PC-3 (cell line): ENCODE data around the gene GIPC2. TPM values are rescaled to one million over a fixed set of nuclear protein-coding genes. Genes with fewer than 3 reads are reported as not detected.
A peak's percentile ranks its signal among the peaks of the same experiment; 100 is the strongest.

Experiments
- ATAC-seq: fragments of 200-7000 bp; cut with Tn5 transposase; 2 replicates; pipeline ENCODE4 v1.9.1; 2020; ENCODE audit warnings: mild to moderate bottlenecking, moderate library complexity
- BruUV-seq: library from RNA; stranded (reverse); fragments of 400-500 nt; replicated peaks from 2 replicates; lab custom pipeline; 2021; lab: Mats Ljungman, UMichigan
- CTCF ChIA-PET: fragments of 300-600 bp; sonication (Branson Sonifier 250); formaldehyde crosslinking; loops from one replicate; lab custom pipeline; 2022; ENCODE audit warnings: antibody characterized with exemption; lab: Charles Lee
- POLR2A ChIA-PET: fragments of 300-600 bp; sonication (Branson Sonifier 250); formaldehyde crosslinking; loops from one replicate; lab custom pipeline; 2022; ENCODE audit warnings: antibody characterized with exemption; ENCODE audit not compliant: unreplicated experiment; lab: Charles Lee
- DNase-seq: peaks from one replicate; pipeline ENCODE4 v3.0.0-alpha.2; 2015
- H2AFZ ChIP-seq: fragments of 300-600 bp; sonication (generic); 2 replicates; pipeline ENCODE4 v1.6.0; 2016; ENCODE audit warnings: antibody characterized with exemption, low read length
- H3F3A ChIP-seq: fragments of 300-600 bp; sonication (generic); one replicate; pipeline ENCODE4 v1.6.0; 2017; ENCODE audit warnings: antibody characterized with exemption, low read length, control low read depth, mild to moderate bottlenecking; ENCODE audit not compliant: unreplicated experiment
- H3K27ac ChIP-seq: fragments of 300-600 bp; sonication (generic); 2 replicates; pipeline ENCODE4 v1.5.1; 2016; ENCODE audit warnings: mild to moderate bottlenecking, low read length
- H3K27me3 ChIP-seq: fragments of 300-600 bp; sonication (generic); 2 replicates; pipeline ENCODE4 v1.6.1; 2016; ENCODE audit warnings: low read length, mixed read lengths
- H3K36me3 ChIP-seq: fragments of 300-600 bp; sonication (generic); 2 replicates; pipeline ENCODE4 v1.6.1; 2016; ENCODE audit warnings: low read depth, mixed run types, low read length, mixed read lengths
- H3K4me1 ChIP-seq: fragments of 300-600 bp; sonication (generic); 2 replicates; pipeline ENCODE4 v1.5.1; 2016; ENCODE audit warnings: low read length; ENCODE audit not compliant: insufficient read depth
- H3K4me2 ChIP-seq: fragments of 300-600 bp; sonication (generic); 2 replicates; pipeline ENCODE4 v1.6.0; 2016; ENCODE audit warnings: low read length
- H3K4me3 ChIP-seq: fragments of 300-600 bp; sonication (generic); 2 replicates; pipeline ENCODE4 v1.5.1; 2016; ENCODE audit warnings: mild to moderate bottlenecking, low read length, mixed read lengths
- H3K79me2 ChIP-seq: fragments of 300-600 bp; sonication (generic); 2 replicates; pipeline ENCODE4 v1.6.1; 2017; ENCODE audit warnings: low read length, mixed read lengths
- H3K9ac ChIP-seq: fragments of 300-600 bp; sonication (generic); 2 replicates; pipeline ENCODE4 v1.6.0; 2016; ENCODE audit warnings: mild to moderate bottlenecking, low read length
- H3K9me2 ChIP-seq: fragments of 300-600 bp; sonication (generic); replicated peaks from 2 replicates; pipeline ENCODE4 v1.6.1; 2016; ENCODE audit warnings: mixed run types, low read length, mixed read lengths
- H3K9me3 ChIP-seq: fragments of 300-600 bp; sonication (generic); 2 replicates; pipeline ENCODE4 v1.6.1; 2016; ENCODE audit warnings: low read length, mixed read lengths
- H4K20me1 ChIP-seq: fragments of 300-600 bp; sonication (generic); 2 replicates; pipeline ENCODE4 v1.6.1; 2016; ENCODE audit warnings: low read length, mixed read lengths
- EZH2 ChIP-seq: fragments of 300-600 bp; sonication (generic); IDR thresholded peaks from one replicate; pipeline ENCODE4 v1.6.1; 2017; ENCODE audit warnings: antibody characterized with exemption, mild to moderate bottlenecking, low read length; ENCODE audit not compliant: unreplicated experiment
- EZH2phosphoT487 ChIP-seq: fragments of 300-600 bp; sonication (generic); IDR thresholded peaks from 2 replicates; pipeline ENCODE4 v1.6.1; 2018; ENCODE audit warnings: mild to moderate bottlenecking, antibody characterized with exemption, low read length, borderline replicate concordance
- intact Hi-C: fragments of 100-400 bp; cut with micrococcal nuclease; formaldehyde crosslinking; loops from 2 replicates; pipeline ENCODE4 v1.9.0; 2023
- total RNA-seq: library from RNA; depleted of rRNA; stranded (reverse); fragments of >200 nt; gene quantifications from 2 replicates; pipeline ENCODE4 v1.2.3, GENCODE V29; 2014
- TF ChIP-seq, protein P1 (sequence below): fragments of 300-600 bp; sonication (generic); conservative IDR thresholded peaks from 2 replicates; pipeline ENCODE4 v1.5.1; 2017; ENCODE audit warnings: antibody characterized with exemption, low read depth, mild to moderate bottlenecking, low read length

The GIPC2 gene
- total RNA-seq, 1 experiment from 2014 or later: not detected

DNA sequence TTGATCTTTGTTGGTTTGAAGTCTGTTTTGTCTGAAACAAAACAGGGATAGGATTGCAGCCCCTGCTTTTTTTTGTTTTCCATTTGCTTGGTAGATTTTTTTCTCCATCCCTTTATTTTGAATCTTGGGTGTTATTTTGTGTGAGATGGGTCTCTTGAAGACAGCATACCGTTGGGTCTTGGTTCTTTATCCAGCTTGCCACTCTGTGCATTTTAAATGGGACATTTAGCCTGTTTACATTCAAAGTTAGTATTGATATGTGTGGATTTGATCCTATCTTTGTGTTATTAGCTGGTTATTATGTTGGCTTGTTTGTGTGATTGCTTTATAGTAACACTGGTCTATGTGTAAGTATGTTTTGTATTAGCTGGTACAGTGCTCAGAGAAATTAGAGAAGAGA, 40.9 kb downstream of the GIPC2 start:
- no peak for DNase-seq
- Histone ChIP-seq H3K4me1 (no peaks in the 10 kb centered on the region), H3K27ac (no peak overlapping the region), H3F3A (no peaks in the 10 kb centered on the region), H3K27me3 (no peaks in the 10 kb centered on the region), H2AFZ (no peak overlapping the region), H3K36me3 (no peaks in the 10 kb centered on the region), H3K4me3 (no peak overlapping the region), H3K4me2 (no peak overlapping the region), H4K20me1 (no peaks in the 10 kb centered on the region), H3K79me2 (no peaks in the 10 kb centered on the region), H3K9me3 (peaks cover 9% of the 10 kb centered on the region; the same call in 1 of the 2 replicates), H3K9ac (no peak overlapping the region), H3K9me2 (no peaks in the 10 kb centered on the region)
- intact Hi-C loops: no loop called here
- BruUV-seq: no TSS peak
- no peak for ATAC-seq
- TF ChIP-seq EZH2phosphoT487 (no peak), EZH2 (no peak)
- TF ChIP-seq, protein P1, sequence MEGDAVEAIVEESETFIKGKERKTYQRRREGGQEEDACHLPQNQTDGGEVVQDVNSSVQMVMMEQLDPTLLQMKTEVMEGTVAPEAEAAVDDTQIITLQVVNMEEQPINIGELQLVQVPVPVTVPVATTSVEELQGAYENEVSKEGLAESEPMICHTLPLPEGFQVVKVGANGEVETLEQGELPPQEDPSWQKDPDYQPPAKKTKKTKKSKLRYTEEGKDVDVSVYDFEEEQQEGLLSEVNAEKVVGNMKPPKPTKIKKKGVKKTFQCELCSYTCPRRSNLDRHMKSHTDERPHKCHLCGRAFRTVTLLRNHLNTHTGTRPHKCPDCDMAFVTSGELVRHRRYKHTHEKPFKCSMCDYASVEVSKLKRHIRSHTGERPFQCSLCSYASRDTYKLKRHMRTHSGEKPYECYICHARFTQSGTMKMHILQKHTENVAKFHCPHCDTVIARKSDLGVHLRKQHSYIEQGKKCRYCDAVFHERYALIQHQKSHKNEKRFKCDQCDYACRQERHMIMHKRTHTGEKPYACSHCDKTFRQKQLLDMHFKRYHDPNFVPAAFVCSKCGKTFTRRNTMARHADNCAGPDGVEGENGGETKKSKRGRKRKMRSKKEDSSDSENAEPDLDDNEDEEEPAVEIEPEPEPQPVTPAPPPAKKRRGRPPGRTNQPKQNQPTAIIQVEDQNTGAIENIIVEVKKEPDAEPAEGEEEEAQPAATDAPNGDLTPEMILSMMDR: no peak
- ChIA-PET POLR2A (no interaction called here), CTCF (no interaction called here)

DNA sequence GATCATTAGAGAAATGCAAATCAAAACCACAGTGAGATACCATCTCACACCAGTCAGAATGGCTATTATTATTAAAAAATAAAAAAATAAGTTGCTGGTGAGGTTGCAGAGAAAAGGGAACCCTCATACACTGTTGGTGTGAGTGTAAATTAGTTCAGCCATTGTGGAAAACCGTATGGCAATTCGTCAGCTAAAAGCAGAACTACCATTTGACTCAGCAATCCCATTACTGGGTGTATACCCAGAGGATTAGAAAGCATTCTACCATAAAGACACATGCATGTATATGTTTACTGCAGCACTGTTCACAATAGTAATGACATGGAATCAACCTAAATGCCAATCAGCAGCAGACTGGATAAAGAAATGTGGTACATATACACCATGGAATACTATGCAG, 42.2 kb downstream of the GIPC2 start:
- CTCF ChIA-PET: no interaction called here
- no peak overlapping the region for H3K9ac ChIP-seq
- DNase-seq: no peak

DNA sequence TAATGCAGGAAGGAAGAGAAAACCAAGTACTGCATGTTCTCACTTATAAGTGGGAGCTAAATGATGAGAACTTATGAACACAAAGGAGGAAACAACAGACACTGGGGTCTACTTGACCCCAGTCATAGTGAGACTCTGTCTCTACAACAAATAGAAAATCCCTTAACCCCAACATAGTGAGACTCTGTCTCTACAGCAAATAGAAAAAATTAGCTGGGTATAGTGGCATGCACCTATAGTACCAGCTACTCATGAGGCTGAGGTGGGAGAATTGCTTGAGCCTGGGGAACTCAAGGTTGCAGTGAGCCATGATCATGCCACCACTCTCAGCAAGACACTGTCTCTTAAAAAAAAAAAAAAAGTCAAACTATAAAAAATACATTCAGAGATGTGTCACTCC, 42.7 kb downstream of the GIPC2 start:
- no peak for DNase-seq
- TF ChIP-seq, protein P1: no peak
- TF ChIP-seq EZH2: no peak
- TF ChIP-seq EZH2phosphoT487: no peak
- H3K9me3 ChIP-seq: peaks cover 9% of the 10 kb centered on the region; the same call in 1 of the 2 replicates
- ChIA-PET CTCF (no interaction called here), POLR2A (interaction anchor here (0.6 kb wide), 1 partner anchor 18 kb away, joined by 6 read pairs; no protein-coding TSS in a partner anchor)
- peaks cover 17% of the 10 kb centered on the region for H3K4me1 ChIP-seq
- H3K36me3 ChIP-seq: no peaks in the 10 kb centered on the region
- no peak overlapping the region for H3K27ac ChIP-seq
- no TSS peak for BruUV-seq
- no peak overlapping the region for H3K4me2 ChIP-seq
- no peak overlapping the region for H2AFZ ChIP-seq
- H3F3A ChIP-seq: no peaks in the 10 kb centered on the region
- no peak overlapping the region for H3K9ac ChIP-seq
- H3K79me2 ChIP-seq: no peaks in the 10 kb centered on the region
- peak; percentile 46; the same call in 1 of the 2 replicates for ATAC-seq
- H3K4me3 ChIP-seq: no peak overlapping the region
- H3K27me3 ChIP-seq: no peaks in the 10 kb centered on the region
- H4K20me1 ChIP-seq: no peaks in the 10 kb centered on the region
- intact Hi-C loops: no loop called here
- H3K9me2 ChIP-seq: no peaks in the 10 kb centered on the region

More for the DNA sequence above, 42.2 kb downstream of the GIPC2 start:
- Histone ChIP-seq H3F3A (no peaks in the 10 kb centered on the region), H3K9me2 (no peaks in the 10 kb centered on the region), H4K20me1 (no peaks in the 10 kb centered on the region), H3K9me3 (peaks cover 9% of the 10 kb centered on the region; the same call in 1 of the 2 replicates), H3K4me2 (no peak overlapping the region), H2AFZ (no peak overlapping the region), H3K79me2 (no peaks in the 10 kb centered on the region), H3K4me1 (peaks cover 12% of the 10 kb centered on the region), H3K27me3 (no peaks in the 10 kb centered on the region), H3K27ac (no peak overlapping the region), H3K4me3 (no peak overlapping the region), H3K36me3 (no peaks in the 10 kb centered on the region)
- BruUV-seq: no TSS peak
- ATAC-seq: no peak
- TF ChIP-seq, protein P1: no peak
- no peak for TF ChIP-seq EZH2
- no peak for TF ChIP-seq EZH2phosphoT487
- intact Hi-C loops: no loop called here
- POLR2A ChIA-PET: no interaction called here
